Measurements from ENCODE around the gene ZBP1.

Gene ZBP1

GRCh38 chr20:57561356-57562279, 58.6 kb downstream of the ZBP1 start:
- H3K4me3 ChIP-seq (ENCODE audit: control insufficient read depth, low read depth, low read length): no peak overlapping the region
- DNase-seq (ENCODE audit: low read depth): no peak
- TF ChIP-seq, protein P1, sequence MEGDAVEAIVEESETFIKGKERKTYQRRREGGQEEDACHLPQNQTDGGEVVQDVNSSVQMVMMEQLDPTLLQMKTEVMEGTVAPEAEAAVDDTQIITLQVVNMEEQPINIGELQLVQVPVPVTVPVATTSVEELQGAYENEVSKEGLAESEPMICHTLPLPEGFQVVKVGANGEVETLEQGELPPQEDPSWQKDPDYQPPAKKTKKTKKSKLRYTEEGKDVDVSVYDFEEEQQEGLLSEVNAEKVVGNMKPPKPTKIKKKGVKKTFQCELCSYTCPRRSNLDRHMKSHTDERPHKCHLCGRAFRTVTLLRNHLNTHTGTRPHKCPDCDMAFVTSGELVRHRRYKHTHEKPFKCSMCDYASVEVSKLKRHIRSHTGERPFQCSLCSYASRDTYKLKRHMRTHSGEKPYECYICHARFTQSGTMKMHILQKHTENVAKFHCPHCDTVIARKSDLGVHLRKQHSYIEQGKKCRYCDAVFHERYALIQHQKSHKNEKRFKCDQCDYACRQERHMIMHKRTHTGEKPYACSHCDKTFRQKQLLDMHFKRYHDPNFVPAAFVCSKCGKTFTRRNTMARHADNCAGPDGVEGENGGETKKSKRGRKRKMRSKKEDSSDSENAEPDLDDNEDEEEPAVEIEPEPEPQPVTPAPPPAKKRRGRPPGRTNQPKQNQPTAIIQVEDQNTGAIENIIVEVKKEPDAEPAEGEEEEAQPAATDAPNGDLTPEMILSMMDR (conservative IDR thresholded peaks at IDR 0.05; ENCODE audit: control insufficient read depth, insufficient read depth, low read depth, low read length): no peak

DNA sequence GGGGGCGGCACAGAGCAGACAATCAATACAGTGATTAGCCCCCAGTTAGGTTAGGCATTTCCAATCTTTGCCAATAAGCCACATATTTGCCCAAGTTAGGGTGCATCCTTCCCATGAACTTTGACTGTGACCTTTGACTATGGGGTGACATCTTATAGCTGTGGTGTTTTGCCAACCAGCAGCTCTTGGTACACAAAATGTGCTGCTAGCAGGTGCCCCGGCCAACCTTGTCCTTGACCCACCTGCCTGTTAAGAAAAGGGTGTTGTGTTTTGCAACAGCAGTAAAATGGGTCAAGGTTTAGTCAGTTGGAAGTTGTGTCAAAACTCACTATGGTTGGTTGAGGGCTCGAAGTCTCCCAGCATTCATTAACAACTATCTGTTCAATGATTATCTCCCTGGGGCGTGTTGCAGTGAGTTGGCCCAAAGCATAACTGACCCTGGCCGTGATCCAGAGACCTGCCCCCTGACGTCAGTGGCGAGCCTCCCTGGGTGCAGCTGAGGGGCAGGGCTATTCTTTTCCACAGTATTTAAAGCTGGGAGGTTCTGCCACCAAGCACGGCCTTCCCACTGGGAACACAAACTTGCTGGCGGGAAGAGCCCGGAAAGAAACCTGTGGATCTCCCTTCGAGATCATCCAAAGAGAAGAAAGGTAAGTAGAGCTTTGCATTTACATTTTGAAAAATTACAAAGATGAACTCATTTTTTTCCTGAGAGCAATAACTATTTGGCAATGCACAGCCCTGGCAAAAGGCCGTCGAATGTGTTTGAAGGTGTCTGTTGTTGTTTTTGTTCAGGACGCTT, 59.5 kb downstream of the ZBP1 start, which contains the start of gene PCK1:
Gene PCK1, plus strand, starts transcription at position 557 of the 802 bp plus-strand sequence. CDS start 302 bp downstream, outside the sequence.
- TF ChIP-seq, protein P1 (conservative IDR thresholded peaks at IDR 0.05; ENCODE audit: control insufficient read depth, insufficient read depth, low read depth, low read length): no peak
- peak; percentile 28 for DNase-seq (ENCODE audit: low read depth)
- no peak within 1 kb of the TSS for H3K4me3 ChIP-seq (ENCODE audit: control insufficient read depth, low read depth, low read length)

DNA sequence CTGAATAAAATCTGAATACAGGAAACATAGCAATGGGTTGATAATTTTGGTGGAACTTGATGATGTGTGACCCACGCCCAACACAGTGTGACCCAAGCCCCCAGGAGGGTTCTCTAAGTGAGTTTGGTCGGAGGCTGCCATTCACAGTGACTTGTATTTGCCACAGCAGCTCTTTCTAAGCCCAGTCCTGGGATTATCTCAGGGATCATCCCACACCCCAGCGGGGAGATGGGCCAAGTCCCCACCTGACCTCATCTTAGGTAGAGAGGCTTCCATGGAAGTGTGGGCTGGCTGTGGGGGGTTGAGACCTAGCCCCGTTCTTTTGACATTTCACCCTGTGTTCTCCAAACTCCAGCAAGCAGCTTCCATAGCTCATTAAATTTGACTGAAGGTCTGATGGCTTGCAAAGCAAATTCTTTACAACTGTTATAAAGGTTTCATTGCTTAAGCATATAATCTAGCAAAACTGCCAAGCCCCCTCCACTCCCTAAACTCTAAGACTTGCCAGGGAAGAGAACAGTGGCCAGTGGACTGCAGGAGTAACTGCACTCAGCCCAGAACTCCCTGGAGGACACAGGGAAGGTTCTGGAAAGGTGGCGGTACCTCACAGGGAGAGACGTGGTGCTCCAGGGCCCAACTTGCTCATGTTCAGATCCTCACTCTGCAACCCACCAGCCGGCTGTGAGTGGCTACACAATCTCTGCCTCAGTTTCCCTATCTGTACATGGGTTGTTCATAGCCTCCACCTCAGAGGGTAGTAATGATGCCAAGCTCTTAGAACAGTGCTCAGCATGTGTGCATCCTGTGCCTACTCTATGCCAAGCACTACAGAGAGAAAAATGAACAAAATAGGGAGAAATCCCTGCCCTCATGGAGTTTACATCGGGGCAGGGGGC, 60.3 kb downstream of the ZBP1 start:
- TF ChIP-seq, protein P1 (conservative IDR thresholded peaks at IDR 0.05; ENCODE audit: control insufficient read depth, insufficient read depth, low read depth, low read length): no peak
- H3K4me3 ChIP-seq (ENCODE audit: control insufficient read depth, low read depth, low read length): no peak overlapping the region
- DNase-seq (ENCODE audit: low read depth): no peak

GRCh38 chr20:57559289-57559634, 61.0 kb downstream of the ZBP1 start:
- TF ChIP-seq, protein P1 (conservative IDR thresholded peaks at IDR 0.05; ENCODE audit: control insufficient read depth, insufficient read depth, low read depth, low read length): no peak
- H3K4me3 ChIP-seq (ENCODE audit: control insufficient read depth, low read depth, low read length): no peak overlapping the region
- no peak for DNase-seq (ENCODE audit: low read depth)

- DNase-seq (ENCODE audit: low read depth): no peak
- no peak overlapping the region for H3K4me3 ChIP-seq (ENCODE audit: control insufficient read depth, low read depth, low read length)
- TF ChIP-seq, protein P1 (conservative IDR thresholded peaks at IDR 0.05; ENCODE audit: control insufficient read depth, insufficient read depth, low read depth, low read length): no peak
Measured at GRCh38 chr20:57558614-57559288, 61.5 kb downstream of the ZBP1 start.

Data from fibroblast of mammary gland (primary cell).